GM19395 (cell line): ENCODE measurements around the gene ENGASE.

ENCODE experiments used
- ATAC-seq: cut with Tn5 transposase; IDR thresholded peaks from one replicate; pipeline ENCODE4 v1.9.1; 2021; ENCODE audit warnings: mild to moderate bottlenecking, moderate library complexity; ENCODE audit not compliant: unreplicated experiment

Gene ENGASE

DNA sequence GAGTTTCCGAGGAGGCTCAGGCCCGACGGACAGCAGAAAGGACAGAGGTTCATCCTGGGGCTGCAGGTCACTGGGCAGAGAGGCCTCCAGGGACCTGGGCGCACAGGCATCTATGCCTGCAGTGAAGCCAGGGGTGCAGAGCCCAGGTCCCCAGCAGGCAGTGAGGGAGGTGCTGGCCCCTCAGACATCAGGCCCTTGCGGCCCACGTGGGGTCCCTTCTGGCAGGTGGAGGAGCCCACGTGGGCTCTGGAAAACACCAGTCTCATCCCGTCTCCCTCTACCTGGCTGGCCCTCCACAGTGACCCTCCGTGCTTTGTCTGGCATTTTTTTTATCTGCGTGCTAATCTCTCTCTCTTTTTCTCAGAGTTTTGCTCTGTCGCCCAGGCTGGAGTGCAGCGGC, 36.5 kb downstream of the ENGASE start:
- no peak for ATAC-seq

- ATAC-seq: no peak
Measured at GRCh38 chr17:79112471-79112870, 37.8 kb downstream of the ENGASE start.

DNA sequence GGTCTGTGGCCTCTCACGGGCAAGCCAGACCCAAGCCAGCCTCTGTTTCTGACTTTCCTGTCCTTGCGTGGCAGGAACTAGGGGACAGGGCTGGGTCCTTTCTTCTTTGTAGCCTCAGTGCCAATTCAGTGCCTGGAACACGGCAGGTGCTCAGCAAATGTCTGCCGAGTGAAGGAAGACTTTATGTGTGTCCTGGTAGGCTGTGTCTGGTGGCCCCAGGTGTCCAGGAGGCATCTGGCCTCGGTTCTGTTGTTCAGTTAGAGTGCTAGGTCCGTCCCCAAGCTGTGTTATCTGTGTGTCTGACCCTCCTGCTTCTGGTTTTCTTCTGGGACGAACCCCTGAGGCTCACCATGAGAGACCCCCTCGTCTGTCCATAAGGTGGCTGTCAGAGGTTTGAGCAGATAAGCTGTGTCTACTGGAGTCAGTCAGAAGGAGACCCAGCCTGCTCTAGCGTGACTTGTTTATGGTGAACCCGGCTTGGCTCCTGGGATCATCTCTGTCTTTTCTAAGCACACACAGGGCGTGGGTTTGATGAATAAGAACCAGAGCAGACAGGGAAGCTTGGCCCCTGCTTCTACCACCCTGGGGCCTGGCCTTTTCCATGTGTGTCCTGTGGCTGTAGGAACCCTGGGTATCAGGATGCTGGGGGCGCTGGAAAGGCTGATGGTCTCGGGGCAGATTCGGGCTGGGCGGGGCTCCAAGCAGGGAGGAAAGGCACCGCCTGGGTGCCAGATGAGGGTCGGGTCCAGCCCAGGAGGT, 39.3 kb downstream of the ENGASE start:
- no peak for ATAC-seq

DNA sequence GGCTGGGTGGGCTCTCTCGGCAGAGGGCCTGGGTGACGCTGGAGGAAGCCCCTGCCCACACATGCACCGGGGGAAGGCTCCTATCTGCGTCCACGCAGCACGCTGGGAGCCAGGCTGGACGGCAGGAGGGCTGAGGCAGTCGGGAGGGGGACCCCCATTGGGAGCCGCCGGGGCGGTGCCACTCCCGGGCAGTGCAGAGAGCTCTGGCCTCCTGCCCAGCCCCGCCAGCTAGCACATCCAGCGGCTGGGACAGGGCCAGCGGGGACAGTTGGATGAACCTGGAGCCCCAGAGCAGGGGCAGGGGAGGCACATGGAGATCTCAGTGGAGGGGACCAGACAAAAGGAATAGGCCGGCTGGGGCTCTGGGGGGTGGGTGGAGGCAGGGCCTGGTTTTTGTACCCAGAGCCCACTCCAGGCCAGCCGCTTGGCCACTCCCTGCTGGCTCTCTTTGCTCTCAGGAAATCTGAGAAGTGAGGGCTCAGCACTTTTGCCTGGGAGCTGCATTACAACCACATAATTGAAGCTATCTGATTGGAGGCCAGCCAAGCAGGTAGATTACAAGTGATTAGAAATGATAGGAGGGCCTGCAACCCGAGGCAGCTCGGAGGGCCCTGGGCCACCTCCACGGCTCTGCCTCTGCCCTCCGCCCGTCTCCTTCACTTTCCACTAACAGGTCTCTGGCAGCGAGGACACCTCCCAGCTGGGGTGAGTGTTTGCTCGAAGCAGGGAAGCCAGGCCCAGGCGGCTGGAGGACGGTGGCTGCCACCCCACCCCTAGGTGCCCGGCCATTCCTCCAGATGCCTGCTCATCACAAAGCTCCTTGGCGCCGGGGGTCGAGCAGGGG, 40.1 kb downstream of the ENGASE start:
- ATAC-seq: no peak

GRCh38 chr17:79115487-79115886, 40.9 kb downstream of the ENGASE start:
- ATAC-seq: no peak

- no peak for ATAC-seq
Measured at GRCh38 chr17:79116575-79117368, 42.1 kb downstream of the ENGASE start.

DNA sequence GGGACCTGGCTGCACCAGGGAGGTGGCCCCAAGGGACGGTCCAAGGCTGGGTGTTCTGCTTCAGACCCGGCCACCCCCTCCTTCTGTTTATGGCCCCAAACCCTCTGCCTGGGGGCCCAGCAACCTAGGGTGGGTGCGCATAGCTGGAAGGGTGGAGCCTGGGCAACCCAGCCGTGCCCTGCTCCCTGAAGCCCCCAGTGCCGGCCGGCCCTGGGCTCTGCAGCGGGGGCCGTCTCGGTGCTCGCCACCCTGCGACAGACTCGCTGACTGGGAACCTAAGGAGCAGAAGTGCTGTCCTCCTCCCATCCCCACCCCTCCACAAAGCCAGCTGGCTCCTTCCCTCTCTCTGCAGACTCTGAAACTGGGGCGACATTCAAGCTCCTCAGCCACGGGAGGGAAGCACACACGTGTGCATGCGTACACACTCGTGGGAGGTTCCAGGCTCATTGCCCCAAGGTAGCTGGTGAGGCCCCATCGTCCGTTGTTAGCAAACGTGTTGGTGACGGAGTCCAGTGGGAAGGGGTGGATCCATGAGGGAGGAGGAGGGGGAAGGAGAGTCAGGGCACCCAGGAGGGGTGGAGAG, 43.4 kb downstream of the ENGASE start:
- ATAC-seq: no peak

- ATAC-seq: no peak
Measured at GRCh38 chr17:79118924-79119323, 44.3 kb downstream of the ENGASE start.

DNA sequence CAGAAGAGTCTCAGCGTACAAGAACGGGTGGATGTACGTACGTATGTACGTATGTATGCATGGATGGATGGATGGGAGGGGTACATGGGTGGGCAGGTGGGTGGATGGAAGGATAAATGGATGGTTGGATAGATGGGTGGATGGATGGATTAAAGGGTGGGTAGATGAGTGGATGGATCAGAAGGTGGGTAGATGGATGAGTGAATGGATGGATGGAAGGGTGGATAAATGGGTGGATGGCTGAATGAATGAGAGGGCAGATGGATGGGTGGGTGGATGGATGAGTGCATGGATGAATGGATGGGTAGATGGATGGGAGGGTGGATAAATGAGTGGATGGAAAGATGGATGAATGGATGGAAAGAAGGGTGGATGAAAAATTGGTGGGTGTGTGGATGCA, 45.6 kb downstream of the ENGASE start:
- ATAC-seq: no peak

- ATAC-seq: no peak
Measured at GRCh38 chr17:79123988-79124387, 49.4 kb downstream of the ENGASE start.

- no peak for ATAC-seq
Measured at GRCh38 chr17:79124513-79125209, 50.0 kb downstream of the ENGASE start.

DNA sequence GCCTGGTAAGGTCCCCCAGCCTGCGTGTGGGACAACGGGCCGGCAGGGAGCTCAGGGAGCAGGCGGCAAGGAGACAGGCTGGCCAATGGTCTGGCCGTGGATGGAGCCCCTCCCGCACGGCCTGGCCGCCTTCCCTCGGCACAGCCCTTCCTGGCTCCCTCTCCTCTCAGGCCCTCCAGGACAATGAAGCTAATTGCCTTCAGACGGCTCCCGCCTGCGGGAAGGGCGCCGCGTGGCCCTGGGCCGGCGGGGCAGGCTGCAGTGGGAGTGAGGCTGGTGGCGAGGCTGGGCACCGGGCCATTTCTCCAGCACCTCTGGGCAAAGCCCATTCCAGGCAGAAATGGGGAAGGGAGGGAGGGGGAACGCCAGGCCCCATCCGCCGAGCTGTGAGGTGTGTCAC, 50.9 kb downstream of the ENGASE start:
- no peak for ATAC-seq

DNA sequence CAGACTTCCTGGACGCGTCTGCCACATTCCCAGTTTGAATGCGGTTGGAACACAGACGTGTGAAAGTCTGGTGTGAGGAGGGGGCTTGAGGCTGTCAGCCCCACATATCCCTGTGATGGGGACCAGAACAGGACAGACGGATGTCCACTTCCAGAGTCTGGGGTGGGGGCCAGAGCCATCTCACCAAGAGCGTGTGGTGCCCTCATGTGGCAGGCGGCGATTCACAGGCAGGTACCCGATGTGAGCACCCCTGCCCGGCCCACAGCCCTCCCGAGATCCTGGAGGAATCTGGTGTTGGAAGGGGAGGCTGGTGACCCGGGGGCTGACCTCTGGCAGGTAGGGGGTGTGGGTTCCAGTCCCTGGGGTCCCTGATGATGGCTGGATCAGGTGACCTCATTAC, 51.5 kb downstream of the ENGASE start:
- no peak for ATAC-seq

DNA sequence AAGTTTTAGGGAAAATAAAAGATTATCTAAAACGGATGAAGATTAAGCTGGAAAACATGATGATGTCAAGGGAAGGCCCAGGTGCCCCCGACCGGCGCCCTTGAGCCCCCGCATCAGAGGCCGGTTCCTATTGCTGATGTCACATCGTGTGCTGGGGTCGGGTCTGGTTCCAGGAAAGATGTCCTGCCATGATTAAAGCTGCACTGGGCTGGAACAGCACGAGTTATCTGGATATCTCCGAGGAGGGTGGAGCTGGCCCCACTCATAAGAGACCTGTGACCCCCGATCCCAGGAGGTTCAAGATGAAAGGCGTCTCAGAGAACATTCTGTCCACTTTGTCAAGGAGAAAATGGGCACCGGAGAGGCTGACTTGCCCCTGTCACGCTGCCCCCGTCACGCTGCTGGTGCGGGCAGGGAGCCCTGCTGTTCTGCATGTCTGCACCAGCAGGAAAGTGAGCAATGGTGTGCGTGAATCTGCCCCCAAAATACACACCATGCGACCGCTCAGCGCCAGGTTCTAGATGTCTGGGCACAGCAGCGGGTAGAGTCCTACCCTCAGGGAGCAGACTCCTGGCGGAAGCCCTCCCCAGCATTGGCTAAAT, 53.0 kb downstream of the ENGASE start:
- ATAC-seq: no peak

GRCh38 chr17:79129523-79129922, 54.9 kb downstream of the ENGASE start:
- ATAC-seq: no peak

DNA sequence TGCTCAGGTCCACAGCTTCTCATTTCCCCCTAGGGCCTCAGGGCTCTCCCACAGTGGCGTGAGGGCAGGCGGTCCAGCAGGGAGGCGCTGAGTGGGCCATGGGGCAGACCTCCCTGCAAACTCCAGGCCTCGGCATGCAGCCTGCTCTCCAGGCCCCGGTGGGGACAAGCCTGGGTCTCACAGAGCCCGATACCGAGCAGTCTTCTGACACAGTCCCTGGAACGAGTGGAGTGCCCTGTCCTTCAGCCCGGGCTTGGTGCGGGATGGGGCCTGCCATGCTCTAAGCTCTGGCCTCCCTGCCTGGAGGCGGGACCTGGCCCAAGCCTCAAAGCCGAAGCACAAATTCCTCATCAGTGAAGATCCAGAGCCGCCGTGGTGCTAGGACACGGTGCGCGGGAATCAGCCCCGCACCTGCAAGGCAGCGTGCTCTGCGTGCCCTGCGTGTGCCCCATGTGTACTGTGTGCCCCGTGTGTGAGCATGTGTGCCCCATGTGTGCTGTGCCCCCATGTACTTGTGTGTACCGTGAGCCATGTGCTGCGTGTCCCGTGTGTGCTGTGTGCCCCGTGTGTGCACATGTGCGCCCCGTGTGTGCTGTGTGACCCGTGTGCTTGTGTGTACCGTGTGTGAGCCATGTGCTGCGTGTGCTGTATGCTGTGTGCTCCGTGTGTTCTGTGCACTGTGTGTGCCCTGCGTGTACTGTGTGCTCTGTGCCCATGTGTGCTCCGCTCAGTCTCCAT, 56.1 kb downstream of the ENGASE start:
- ATAC-seq: no peak

GRCh38 chr17:79131274-79131635, 56.6 kb downstream of the ENGASE start:
- no peak for ATAC-seq

- no peak for ATAC-seq
Measured at GRCh38 chr17:79131701-79132100, 57.1 kb downstream of the ENGASE start.

DNA sequence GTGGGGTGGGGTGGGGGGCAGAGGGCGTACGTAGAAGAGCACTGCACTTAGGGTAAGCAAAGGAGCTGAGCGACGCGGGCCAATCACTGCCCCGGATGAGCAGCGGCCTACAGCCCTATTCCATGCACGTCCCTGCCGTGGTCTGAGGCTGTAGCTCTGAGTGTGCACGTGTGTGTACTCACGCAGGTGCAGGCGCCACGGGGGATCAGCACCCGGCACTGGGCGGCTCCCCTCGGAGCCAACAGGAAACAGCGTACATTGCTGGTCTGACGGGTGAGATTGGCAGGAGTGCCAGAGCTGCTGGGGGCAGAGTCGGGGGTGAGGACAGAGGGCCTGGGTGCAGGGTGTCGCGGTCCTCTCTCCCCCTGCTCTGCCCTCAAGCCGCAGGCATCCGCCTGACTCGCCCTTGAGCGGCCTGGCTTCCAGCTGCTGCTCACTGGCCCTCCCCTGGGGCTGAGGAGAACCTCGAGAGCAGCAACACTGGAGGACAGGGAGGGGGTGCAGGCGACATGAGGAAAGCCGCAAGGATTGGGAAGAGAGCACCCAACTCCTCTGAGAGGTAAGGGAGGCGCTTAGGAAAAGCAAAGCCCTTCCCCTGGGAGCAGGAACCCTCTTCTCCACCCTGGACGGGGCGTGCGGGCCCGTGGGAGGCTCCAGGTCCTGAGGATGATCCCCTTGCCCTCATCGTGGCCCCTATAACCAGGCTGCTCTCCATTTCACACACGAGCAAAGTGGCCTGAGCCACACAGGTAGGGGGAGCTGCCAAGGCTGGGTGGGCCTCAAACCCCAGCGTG, 57.8 kb downstream of the ENGASE start:
- no peak for ATAC-seq
